ENCODE measurements around the gene TTLL9. TPM values are rescaled to one million over a fixed set of nuclear protein-coding genes. Genes with fewer than 3 reads are reported as not detected.

The TTLL9 gene
- total RNA-seq, 2 donors from 2014 or later, result 1.2 TPM; not detected in 1

GRCh38 chr20:31863296-31864085 lies 6.9 kb upstream of the TTLL9 start:
- no peak for DNase-seq (ENCODE audit: low spot score)
- H3K27me3 ChIP-seq (replicated peaks; ENCODE audit: insufficient read depth), result no peaks in the 10 kb centered on the region
- H3K36me3 ChIP-seq, result no peaks in the 10 kb centered on the region
- H3K4me1 ChIP-seq (replicated peaks), result peaks cover 5% of the 10 kb centered on the region
- no peaks in the 10 kb centered on the region for H3K9me3 ChIP-seq
- intact Hi-C loops (cut with DNase I), result no loop called here
- H3K4me3 ChIP-seq, result no peak overlapping the region
- H3K27ac ChIP-seq, result no peak overlapping the region
- TF ChIP-seq, protein P1, sequence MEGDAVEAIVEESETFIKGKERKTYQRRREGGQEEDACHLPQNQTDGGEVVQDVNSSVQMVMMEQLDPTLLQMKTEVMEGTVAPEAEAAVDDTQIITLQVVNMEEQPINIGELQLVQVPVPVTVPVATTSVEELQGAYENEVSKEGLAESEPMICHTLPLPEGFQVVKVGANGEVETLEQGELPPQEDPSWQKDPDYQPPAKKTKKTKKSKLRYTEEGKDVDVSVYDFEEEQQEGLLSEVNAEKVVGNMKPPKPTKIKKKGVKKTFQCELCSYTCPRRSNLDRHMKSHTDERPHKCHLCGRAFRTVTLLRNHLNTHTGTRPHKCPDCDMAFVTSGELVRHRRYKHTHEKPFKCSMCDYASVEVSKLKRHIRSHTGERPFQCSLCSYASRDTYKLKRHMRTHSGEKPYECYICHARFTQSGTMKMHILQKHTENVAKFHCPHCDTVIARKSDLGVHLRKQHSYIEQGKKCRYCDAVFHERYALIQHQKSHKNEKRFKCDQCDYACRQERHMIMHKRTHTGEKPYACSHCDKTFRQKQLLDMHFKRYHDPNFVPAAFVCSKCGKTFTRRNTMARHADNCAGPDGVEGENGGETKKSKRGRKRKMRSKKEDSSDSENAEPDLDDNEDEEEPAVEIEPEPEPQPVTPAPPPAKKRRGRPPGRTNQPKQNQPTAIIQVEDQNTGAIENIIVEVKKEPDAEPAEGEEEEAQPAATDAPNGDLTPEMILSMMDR (IDR thresholded peaks at IDR 0.05), result no peak
- TF ChIP-seq POLR2A (IDR thresholded peaks at IDR 0.05) (no peak), POLR2AphosphoS5 (IDR thresholded peaks at IDR 0.05) (no peak)
- 94% methylated on average over 9 of the region's 9 CpGs for WGBS

DNA sequence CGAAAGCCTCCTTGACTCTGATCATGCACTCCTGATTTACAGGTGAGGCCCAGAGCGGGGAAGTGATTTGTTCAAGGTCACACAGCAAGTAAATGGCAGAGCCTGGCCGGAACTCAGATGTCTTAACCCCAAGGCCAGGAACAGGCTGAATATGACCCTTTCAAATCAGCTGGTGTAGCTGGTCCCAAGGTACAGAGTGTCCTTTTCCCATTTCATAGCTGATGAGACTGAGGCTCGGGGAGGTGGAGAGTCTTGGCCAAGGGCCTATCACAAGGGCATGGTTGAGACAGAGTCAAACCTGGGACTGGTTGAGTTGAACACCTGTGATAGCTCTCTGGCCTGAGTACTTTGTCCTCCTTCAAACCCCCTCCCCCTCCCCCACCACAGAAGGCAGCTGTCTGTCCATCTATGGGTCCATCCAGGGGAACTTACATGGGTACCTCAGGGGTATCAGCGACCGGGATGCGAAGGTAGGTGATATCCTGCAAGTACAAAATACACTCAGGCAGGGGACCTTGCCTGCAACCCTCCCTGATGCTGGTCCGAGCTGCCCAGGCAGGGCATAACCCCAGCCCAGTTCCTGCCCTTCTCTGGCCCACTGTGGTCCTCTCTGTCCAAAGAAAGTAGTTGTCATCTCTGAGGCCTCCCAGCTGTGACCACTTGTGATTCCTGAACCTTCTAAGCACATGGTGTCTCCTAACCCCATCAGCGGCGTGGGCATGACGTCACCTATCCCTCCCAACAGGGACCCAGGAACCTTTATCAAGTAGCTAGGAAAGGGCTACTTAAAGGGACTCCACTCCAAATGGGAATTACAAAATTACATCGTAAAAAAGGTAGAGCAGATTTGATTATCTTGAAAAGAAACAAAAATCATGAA lies 5.7 kb upstream of the TTLL9 start:
- Histone ChIP-seq H3K36me3 (no peaks in the 10 kb centered on the region), H3K4me3 (no peak overlapping the region), H3K27ac (no peak overlapping the region), H3K4me1 (replicated peaks) (peaks cover 8% of the 10 kb centered on the region), H3K27me3 (replicated peaks; ENCODE audit: insufficient read depth) (no peaks in the 10 kb centered on the region), H3K9me3 (no peaks in the 10 kb centered on the region)
- 84% methylated on average over 12 of the region's 12 CpGs for WGBS
- TF ChIP-seq, protein P1 (IDR thresholded peaks at IDR 0.05), result no peak
- TF ChIP-seq POLR2AphosphoS5 (IDR thresholded peaks at IDR 0.05) (no peak), POLR2A (IDR thresholded peaks at IDR 0.05) (no peak)
- DNase-seq (ENCODE audit: low spot score), result no peak
- intact Hi-C loops (cut with DNase I), result no loop called here

- 78% methylated on average over 3 of the region's 3 CpGs for WGBS
- no peak overlapping the region for H3K27ac ChIP-seq
Measured at GRCh38 chr20:31866221-31866620, 4.2 kb upstream of the TTLL9 start.

DNA sequence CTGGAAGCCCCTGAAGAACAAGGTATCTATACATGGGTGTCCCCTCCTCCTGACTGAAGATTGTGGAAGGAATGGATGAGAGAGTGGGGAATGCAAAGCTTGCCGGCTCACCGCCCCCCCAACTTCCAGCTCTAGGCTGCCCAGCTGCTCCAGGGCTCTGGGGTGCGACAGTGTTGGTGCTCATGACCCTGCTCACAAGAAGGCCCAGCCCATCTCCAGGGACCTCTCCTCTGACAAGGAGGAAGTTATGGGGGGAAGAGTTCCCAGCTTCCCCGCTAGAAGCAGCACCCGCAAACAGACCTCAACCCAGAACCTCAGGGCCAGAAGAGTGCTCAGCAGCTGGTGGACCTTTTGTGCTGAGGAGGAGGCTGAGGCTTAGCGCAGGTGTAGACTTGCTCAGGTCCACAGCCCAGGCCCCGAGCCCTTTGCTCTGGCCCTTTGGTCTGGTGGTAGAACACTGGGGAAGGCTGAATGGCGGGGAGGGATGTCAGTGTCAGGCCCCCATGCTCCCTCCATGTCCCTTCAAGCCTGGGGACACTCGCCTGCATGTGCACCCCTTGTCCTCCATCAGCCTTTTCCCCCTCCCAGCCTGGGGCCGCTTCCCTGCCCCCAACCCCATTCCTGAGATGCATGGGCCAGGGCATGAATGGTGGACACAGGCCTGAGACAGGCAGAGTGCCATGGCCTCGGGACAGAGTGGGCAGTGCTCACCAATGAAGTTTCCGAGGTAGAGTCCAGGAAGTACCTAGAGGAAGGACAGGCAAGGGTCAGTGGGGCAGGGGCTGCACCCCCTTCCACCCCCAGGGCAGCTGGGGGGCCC lies 1.4 kb upstream of the TTLL9 start:
- H3K9me3 ChIP-seq, result no peaks in the 10 kb centered on the region
- intact Hi-C loops (cut with DNase I), result no loop called here
- H3K4me3 ChIP-seq, result peak overlapping the region in 1 of 2 donors; percentile 76
- DNase-seq (ENCODE audit: low spot score), result no peak
- TF ChIP-seq, protein P1 (IDR thresholded peaks at IDR 0.05), result no peak
- no peak for TF ChIP-seq POLR2A (IDR thresholded peaks at IDR 0.05)
- TF ChIP-seq POLR2AphosphoS5 (IDR thresholded peaks at IDR 0.05), result no peak
- peak overlapping the region in 1 of 2 donors; percentile 67 for H3K27ac ChIP-seq
- 82% methylated on average over 12 of the region's 12 CpGs for WGBS
- H3K27me3 ChIP-seq (replicated peaks; ENCODE audit: insufficient read depth), result no peaks in the 10 kb centered on the region
- no peaks in the 10 kb centered on the region for H3K36me3 ChIP-seq
- H3K4me1 ChIP-seq (replicated peaks), result peaks cover 3% of the 10 kb centered on the region

More at GRCh38 chr20:31866221-31866620, 4.2 kb upstream of the TTLL9 start:
- peaks cover 3% of the 10 kb centered on the region for H3K4me1 ChIP-seq (replicated peaks)
- no peak overlapping the region for H3K4me3 ChIP-seq
- no peaks in the 10 kb centered on the region for H3K27me3 ChIP-seq (replicated peaks; ENCODE audit: insufficient read depth)
- no peak for DNase-seq (ENCODE audit: low spot score)
- H3K9me3 ChIP-seq, result no peaks in the 10 kb centered on the region
- no peak for TF ChIP-seq POLR2AphosphoS5 (IDR thresholded peaks at IDR 0.05)
- TF ChIP-seq POLR2A (IDR thresholded peaks at IDR 0.05), result no peak
- TF ChIP-seq, protein P1 (IDR thresholded peaks at IDR 0.05), result no peak
- H3K36me3 ChIP-seq, result no peaks in the 10 kb centered on the region
- intact Hi-C loops (cut with DNase I), result no loop called here

Measured in prostate gland (tissue), 2 donors.